IMR-90 (cell line): Measurements from ENCODE around the gene GPR132. TPM values are rescaled to one million over a fixed set of nuclear protein-coding genes. Genes with fewer than 3 reads are reported as not detected.

ENCODE experiments used
- ATAC-seq: fragments of 200-7000 bp; cut with Tn5 transposase; 2 replicates; pipeline ENCODE4 v1.9.1; 2020; ENCODE audit warnings: low read depth, mild to moderate bottlenecking, moderate library complexity
- BruUV-seq: library from RNA; stranded (reverse); fragments of 400-500 nt; replicated peaks from 2 replicates; lab custom pipeline; 2021; lab: Mats Ljungman, UMichigan
- CTCF ChIA-PET: fragments of 300-600 bp; formaldehyde crosslinking; extraction: SDS; loops from one replicate; lab custom pipeline; 2021; ENCODE audit warnings: antibody characterized with exemption; lab: Yijun Ruan, JAX
- POLR2A ChIA-PET: fragments of 300-600 bp; sonication (Branson Sonifier 250); formaldehyde crosslinking; loops from one replicate; lab custom pipeline; 2022; ENCODE audit warnings: antibody characterized with exemption; ENCODE audit not compliant: unreplicated experiment; lab: Charles Lee
- DNase-seq: peaks from one replicate; pipeline ENCODE4 v3.0.0; 2013
- H2AFZ ChIP-seq: replicated peaks from 2 replicates; pipeline ENCODE3; 2013; ENCODE audit warnings: low read length, mild to moderate bottlenecking; ENCODE audit not compliant: poor library complexity
- H2AK5ac ChIP-seq: 2 replicates; pipeline ENCODE4 v1.6.1; 2013; ENCODE audit warnings: low read depth, low read length, inconsistent platforms
- H2AK9ac ChIP-seq: replicated peaks from 2 replicates; pipeline ENCODE3; 2013; ENCODE audit warnings: mild to moderate bottlenecking, low read depth, low read length, moderate library complexity; ENCODE audit not compliant: poor library complexity
- H2BK120ac ChIP-seq: 2 replicates; pipeline ENCODE4 v1.6.1; 2013; ENCODE audit warnings: low read depth, low read length, inconsistent platforms
- H2BK15ac ChIP-seq: 3 replicates; pipeline ENCODE4 v1.6.1; 2013; ENCODE audit warnings: low read depth, low read length, inconsistent platforms
- H2BK20ac ChIP-seq: 2 replicates; pipeline ENCODE4 v1.6.1; 2013; ENCODE audit warnings: low read depth, mild to moderate bottlenecking, inconsistent platforms, low read length, moderate library complexity
- H2BK5ac ChIP-seq: 2 replicates; pipeline ENCODE4 v1.6.1; 2013; ENCODE audit warnings: mild to moderate bottlenecking, low read depth, low read length, inconsistent platforms; ENCODE audit not compliant: poor library complexity, severe bottlenecking
- H3K14ac ChIP-seq: replicated peaks from 2 replicates; pipeline ENCODE4 v1.6.1; 2013; ENCODE audit warnings: low read depth, low read length, inconsistent platforms
- H3K18ac ChIP-seq: 2 replicates; pipeline ENCODE4 v1.6.1; 2013; ENCODE audit warnings: low read depth, low read length, control low read depth
- H3K23ac ChIP-seq: 2 replicates; pipeline ENCODE4 v1.6.1; 2013; ENCODE audit warnings: low read depth, low read length, inconsistent platforms
- H3K27ac ChIP-seq: 2 replicates; pipeline ENCODE4 v1.5.1; 2013; ENCODE audit warnings: mild to moderate bottlenecking, control low read depth, low read length; ENCODE audit not compliant: insufficient read depth
- H3K27me3 ChIP-seq: 2 replicates; pipeline ENCODE4 v1.6.1; 2013; ENCODE audit warnings: low read length; ENCODE audit not compliant: control insufficient read depth, insufficient read depth
- H3K36me3 ChIP-seq: 2 replicates; pipeline ENCODE4 v1.6.1; 2013; ENCODE audit warnings: low read length, mixed read lengths; ENCODE audit not compliant: control insufficient read depth, insufficient read depth
- H3K4ac ChIP-seq: 2 replicates; pipeline ENCODE4 v1.6.1; 2013; ENCODE audit warnings: low read depth, low read length, inconsistent platforms
- H3K4me1 ChIP-seq: 2 replicates; pipeline ENCODE4 v1.6.1; 2013; ENCODE audit warnings: low read length, mixed read lengths; ENCODE audit not compliant: control insufficient read depth, insufficient read depth
- H3K4me2 ChIP-seq: 2 replicates; pipeline ENCODE4 v1.6.1; 2013; ENCODE audit warnings: low read depth, mild to moderate bottlenecking, control low read depth, low read length, moderate library complexity
- H3K4me3 ChIP-seq: 2 replicates; pipeline ENCODE4 v1.5.1; 2013; ENCODE audit warnings: low read depth, mild to moderate bottlenecking, control low read depth, low read length, moderate library complexity; ENCODE audit not compliant: insufficient read depth
- H3K56ac ChIP-seq: 2 replicates; pipeline ENCODE4 v1.6.1; 2013; ENCODE audit warnings: low read length, inconsistent platforms; ENCODE audit not compliant: insufficient read depth; ENCODE audit errors: extremely low read depth
- H3K79me1 ChIP-seq, 2 experiments: 2 replicates each; pipeline ENCODE4 v1.6.1; 2013; ENCODE audit warnings: low read length in 2 of 2, inconsistent platforms in 1 of 2, low read depth in 1 of 2
- H3K9ac ChIP-seq: 2 replicates; pipeline ENCODE4 v1.6.1; 2013; ENCODE audit warnings: low read depth, low read length, control low read depth
- H3K9me1 ChIP-seq: 2 replicates; pipeline ENCODE4 v1.6.1; 2013; ENCODE audit warnings: low read length, inconsistent platforms; ENCODE audit not compliant: insufficient read depth
- H3K9me3 ChIP-seq: 2 replicates; pipeline ENCODE4 v1.6.1; 2013; ENCODE audit warnings: low read length; ENCODE audit not compliant: control insufficient read depth, insufficient read depth
- H4K20me1 ChIP-seq: 2 replicates; pipeline ENCODE4 v1.6.1; 2013; ENCODE audit warnings: low read length, inconsistent platforms; ENCODE audit not compliant: insufficient read depth
- H4K5ac ChIP-seq: 2 replicates; pipeline ENCODE4 v1.6.1; 2013; ENCODE audit warnings: mild to moderate bottlenecking, low read depth, low read length, control low read depth
- H4K8ac ChIP-seq, 2 experiments: 2 replicates each; pipeline ENCODE4 v1.6.1; 2013; ENCODE audit warnings: low read depth in 2 of 2, low read length in 2 of 2, control low read depth in 1 of 2, inconsistent platforms in 1 of 2
- H4K91ac ChIP-seq: 2 replicates; pipeline ENCODE4 v1.6.1; 2013; ENCODE audit warnings: low read depth, low read length, inconsistent platforms; ENCODE audit not compliant: insufficient read depth
- CTCF ChIP-seq: conservative IDR thresholded peaks from 2 replicates; pipeline ENCODE4 v1.5.1; 2012; ENCODE audit warnings: mild to moderate bottlenecking, low read depth, low read length, improper control_type of control experiment
- FOS ChIP-seq: fragments of 150-350 bp; IDR thresholded peaks from 2 replicates; pipeline ENCODE4 v1.6.1; 2016; ENCODE audit warnings: low read depth, low read length
- MAFK ChIP-seq: IDR thresholded peaks from 2 replicates; pipeline ENCODE4 v1.6.1; 2012; ENCODE audit warnings: low read depth, low read length, improper control_type of control experiment
- MXI1 ChIP-seq: IDR thresholded peaks from 2 replicates; pipeline ENCODE4 v1.6.1; 2012; ENCODE audit warnings: low read depth, mild to moderate bottlenecking, low read length, moderate library complexity, borderline replicate concordance
- RAD21 ChIP-seq: IDR thresholded peaks from 2 replicates; pipeline ENCODE4 v1.6.1; 2012; ENCODE audit warnings: low read length, improper control_type of control experiment
- RFX5 ChIP-seq: IDR thresholded peaks from 2 replicates; pipeline ENCODE4 v1.8.0; 2012; ENCODE audit warnings: low read depth, mild to moderate bottlenecking, low read length, moderate library complexity
- WGBS, 2 experiments: methylation state at CpG; one replicate each; pipeline versions ENCODE4 v1.1.5 to v1.1.7; 2013; ENCODE audit warnings: missing lambda C conversion rate in 2 of 2; ENCODE audit not compliant: insufficient read length in 1 of 2; ENCODE audit errors: extremely low coverage in 2 of 2; 5-methylcytosine and 5-hydroxymethylcytosine counted together
- dilution Hi-C: fragments of 300-500 bp; cut with HindIII; formaldehyde crosslinking; loops from one replicate; pipeline ENCODE4 v1.14.3; 2018; ENCODE audit warnings: low sequenced_read_pairs; ENCODE audit not compliant: unreplicated experiment
- in situ Hi-C: fragments of 300-500 bp; cut with MboI; formaldehyde crosslinking; loops from 3 replicates; pipeline ENCODE4 v1.14.3; 2019; ENCODE audit warnings: low sequenced_read_pairs, inconsistent platforms, mixed read lengths
- intact Hi-C: fragments of 100-400 bp; cut with micrococcal nuclease; formaldehyde crosslinking; loops from 2 replicates; pipeline ENCODE4 v1.10.0; 2022
- polyA plus RNA-seq, 3 experiments: library from polyadenylated mRNA; depleted of rRNA; stranded (reverse); fragments of >200 nt; gene quantifications; 2 replicates each; pipeline ENCODE4 v1.2.3, GENCODE V29; 2012; ENCODE audit warnings: low replicate concordance in 1 of 3
- total RNA-seq: library from RNA; depleted of rRNA; stranded (reverse); fragments of >200 nt; gene quantifications from 2 replicates; pipeline ENCODE4 v1.2.3, GENCODE V29; 2012
- TF ChIP-seq, protein P1 (sequence below): fragments of 150-350 bp; IDR thresholded peaks from 2 replicates; pipeline ENCODE4 v1.6.1; 2016; ENCODE audit warnings: low read depth, mild to moderate bottlenecking, low read length, moderate library complexity, borderline replicate concordance
- TF ChIP-seq, protein P2 (sequence below): fragments of 150-350 bp; IDR thresholded peaks from 2 replicates; pipeline ENCODE4 v1.6.1; 2017; ENCODE audit warnings: mild to moderate bottlenecking, antibody characterized with exemption, low read length, low read depth

GPR132 gene
- total and polyA plus RNA-seq, 2 of the 4 experiments (the other 2 are of a cell fraction): under 0.01 to 0.10 TPM

DNA sequence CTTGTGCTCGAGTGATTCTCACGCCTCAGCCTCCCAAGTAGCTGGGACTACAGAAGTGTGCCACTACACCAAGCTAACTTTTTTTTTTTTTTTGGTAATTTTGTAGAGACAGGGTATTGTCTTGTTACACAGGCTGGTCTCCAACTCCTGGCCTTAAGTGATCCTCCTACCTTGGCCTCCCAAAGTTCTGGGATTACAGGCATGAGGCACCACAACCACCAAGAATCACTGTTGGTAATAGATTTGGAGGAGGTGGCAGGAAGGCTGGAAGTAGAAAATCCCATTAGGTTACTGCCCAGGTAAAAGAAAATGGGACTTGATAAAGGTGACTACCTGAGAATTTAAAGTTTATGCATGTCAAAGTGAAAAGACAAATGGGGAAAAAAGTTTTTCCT is 43.0 kb downstream of the GPR132 start:
- peak overlapping the region; percentile 86; the same call in 1 of the 2 replicates for H3K23ac ChIP-seq
- no peak overlapping the region for H3K4me3 ChIP-seq
- H3K27me3 ChIP-seq: no peaks in the 10 kb centered on the region
- no peak overlapping the region for H2BK15ac ChIP-seq
- TF ChIP-seq MXI1: no peak
- TF ChIP-seq, protein P1, sequence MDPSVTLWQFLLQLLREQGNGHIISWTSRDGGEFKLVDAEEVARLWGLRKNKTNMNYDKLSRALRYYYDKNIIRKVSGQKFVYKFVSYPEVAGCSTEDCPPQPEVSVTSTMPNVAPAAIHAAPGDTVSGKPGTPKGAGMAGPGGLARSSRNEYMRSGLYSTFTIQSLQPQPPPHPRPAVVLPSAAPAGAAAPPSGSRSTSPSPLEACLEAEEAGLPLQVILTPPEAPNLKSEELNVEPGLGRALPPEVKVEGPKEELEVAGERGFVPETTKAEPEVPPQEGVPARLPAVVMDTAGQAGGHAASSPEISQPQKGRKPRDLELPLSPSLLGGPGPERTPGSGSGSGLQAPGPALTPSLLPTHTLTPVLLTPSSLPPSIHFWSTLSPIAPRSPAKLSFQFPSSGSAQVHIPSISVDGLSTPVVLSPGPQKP: no peak
- TF ChIP-seq, protein P2, sequence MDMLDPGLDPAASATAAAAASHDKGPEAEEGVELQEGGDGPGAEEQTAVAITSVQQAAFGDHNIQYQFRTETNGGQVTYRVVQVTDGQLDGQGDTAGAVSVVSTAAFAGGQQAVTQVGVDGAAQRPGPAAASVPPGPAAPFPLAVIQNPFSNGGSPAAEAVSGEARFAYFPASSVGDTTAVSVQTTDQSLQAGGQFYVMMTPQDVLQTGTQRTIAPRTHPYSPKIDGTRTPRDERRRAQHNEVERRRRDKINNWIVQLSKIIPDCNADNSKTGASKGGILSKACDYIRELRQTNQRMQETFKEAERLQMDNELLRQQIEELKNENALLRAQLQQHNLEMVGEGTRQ: no peak
- no peak for TF ChIP-seq RAD21
- TF ChIP-seq RFX5: no peak
- no peak for TF ChIP-seq CTCF
- TF ChIP-seq MAFK: no peak
- no peak for TF ChIP-seq FOS
- peak overlapping the region in 1 of 2 experiments; percentile 84; a peak in 2 of 4 replicates for H4K8ac ChIP-seq
- peak overlapping the region; percentile 87; the same call in 1 of the 2 replicates for H2AK5ac ChIP-seq
- peak overlapping the region; percentile 33; the same call in 1 of the 2 replicates for H3K4ac ChIP-seq
- peak overlapping the region; percentile 81 for H3K9ac ChIP-seq
- DNase-seq (no peak), ATAC-seq (no peak)
- no peak overlapping the region; the same call in 1 of the 2 replicates for H3K56ac ChIP-seq
- no peaks in the 10 kb centered on the region for H3K36me3 ChIP-seq
- no peak overlapping the region for H3K18ac ChIP-seq
- H4K20me1 ChIP-seq: peaks cover 20% of the 10 kb centered on the region
- no peak overlapping the region for H4K91ac ChIP-seq
- no peak overlapping the region for H4K5ac ChIP-seq
- CTCF ChIA-PET: no interaction called here
- H3K4me2 ChIP-seq: peak overlapping the region; percentile 98
- peaks cover 10 to 21% of the 10 kb centered on the region in 2 experiments; a peak in 3 of 4 replicates for H3K79me1 ChIP-seq
- no peak overlapping the region for H2AK9ac ChIP-seq
- no peak overlapping the region for H2BK5ac ChIP-seq
- H2AFZ ChIP-seq: no peak overlapping the region
- H3K4me1 ChIP-seq: peaks cover 12% of the 10 kb centered on the region
- POLR2A ChIA-PET: no interaction called here
- no peak overlapping the region for H2BK20ac ChIP-seq
- 0 out of 2 replicates have a peak overlapping the region, but pooled peaks have one; percentile 94 for H3K14ac ChIP-seq
- H2BK120ac ChIP-seq: no peak overlapping the region
- no TSS peak for BruUV-seq
- dilution Hi-C loops (no loop called here), intact Hi-C loops (no loop called here), in situ Hi-C loops (no loop called here)
- WGBS, 2 experiments: no CpG with 5 or more reads among the region's 2 CpGs
- H3K9me1 ChIP-seq: 0 out of 2 replicates have a peak, but pooled peaks cover 5% of the 10 kb centered on the region
- no peak overlapping the region; the same call in 1 of the 2 replicates for H3K27ac ChIP-seq
- no peaks in the 10 kb centered on the region for H3K9me3 ChIP-seq
